Osteocyte (in vitro differentiated cells): ENCODE data around the gene MYADML2. TPM values are rescaled to one million over a fixed set of nuclear protein-coding genes. Genes with fewer than 3 reads are reported as not detected.
A peak's percentile ranks its signal among the peaks of the same experiment; 100 is the strongest.
"Not testable (repeated sequence)": the region's sequence is repeated elsewhere in the genome, so short reads cannot be mapped to it uniquely, and the experiment has no call there.

ENCODE experiments used
- DNase-seq: peaks from one replicate; pipeline ENCODE4 v3.0.0; 2021; ENCODE audit warnings: mixed read lengths; ENCODE audit not compliant: unreplicated experiment; ENCODE audit errors: extremely low spot score
- H3K27ac Mint-ChIP-seq: one replicate; pipeline ENCODE4 v1.8.0; 2021; ENCODE audit warnings: mild to moderate bottlenecking, mixed read lengths; ENCODE audit not compliant: unreplicated experiment
- H3K27me3 Mint-ChIP-seq: one replicate; pipeline ENCODE4 v1.8.0; 2021; ENCODE audit warnings: mixed read lengths; ENCODE audit not compliant: unreplicated experiment
- H3K36me3 Mint-ChIP-seq: one replicate; pipeline ENCODE4 v1.8.0; 2021; ENCODE audit warnings: mixed read lengths; ENCODE audit not compliant: unreplicated experiment
- H3K4me1 Mint-ChIP-seq: one replicate; pipeline ENCODE4 v1.8.0; 2021; ENCODE audit warnings: mixed read lengths; ENCODE audit not compliant: unreplicated experiment
- H3K4me3 Mint-ChIP-seq: one replicate; pipeline ENCODE4 v1.8.0; 2021; ENCODE audit warnings: mild to moderate bottlenecking, moderate library complexity, mixed read lengths; ENCODE audit not compliant: unreplicated experiment
- H3K9me3 Mint-ChIP-seq: one replicate; pipeline ENCODE4 v1.8.0; 2021; ENCODE audit warnings: mixed read lengths; ENCODE audit not compliant: unreplicated experiment
- total RNA-seq: library from RNA; stranded (reverse); gene quantifications from 2 replicates; pipeline ENCODE4 v1.2.1, GENCODE V29; 2021
- TF ChIP-seq, protein P1 (sequence below): fragments of 200-600 bp; sonication (generic); IDR thresholded peaks from 2 replicates; pipeline ENCODE4 v1.5.0; 2021; ENCODE audit warnings: antibody characterized with exemption, mild to moderate bottlenecking, moderate library complexity

MYADML2 gene
- total RNA-seq, 1 donor from 2014 or later, result not detected

DNA sequence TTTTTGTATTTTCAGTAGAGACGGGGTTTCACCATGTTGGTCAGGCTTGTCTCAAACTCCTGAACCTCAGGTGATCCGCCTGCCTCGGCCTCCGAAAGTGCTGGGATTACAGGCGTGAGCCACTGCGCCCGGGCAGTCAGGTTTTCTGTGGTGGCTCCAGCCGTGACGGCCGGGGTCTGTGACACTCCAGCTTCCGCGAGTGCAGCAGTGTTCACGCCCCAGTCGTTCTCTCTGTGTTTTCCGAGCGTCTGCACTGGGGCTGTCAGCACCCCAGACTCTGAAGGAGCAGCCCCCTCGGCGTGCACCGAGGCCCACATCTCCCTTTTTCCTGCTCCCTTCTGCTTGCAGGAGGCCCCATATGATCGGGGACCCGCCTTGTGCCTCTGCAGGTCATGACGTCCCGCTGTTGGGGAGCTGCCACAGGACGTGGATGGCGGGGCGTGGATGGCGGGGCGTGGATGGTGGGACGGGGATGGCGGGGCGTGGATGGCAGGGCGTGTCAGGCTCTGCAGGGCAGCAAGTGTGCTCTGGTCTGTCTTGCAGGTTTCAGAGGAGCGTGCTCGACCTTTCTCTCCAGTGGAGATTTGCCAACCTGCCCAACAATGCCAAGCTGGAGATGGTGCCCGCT is 36.1 kb upstream of the MYADML2 start:
- peaks cover 24% of the 10 kb centered on the region for H3K36me3 Mint-ChIP-seq
- TF ChIP-seq, protein P1, sequence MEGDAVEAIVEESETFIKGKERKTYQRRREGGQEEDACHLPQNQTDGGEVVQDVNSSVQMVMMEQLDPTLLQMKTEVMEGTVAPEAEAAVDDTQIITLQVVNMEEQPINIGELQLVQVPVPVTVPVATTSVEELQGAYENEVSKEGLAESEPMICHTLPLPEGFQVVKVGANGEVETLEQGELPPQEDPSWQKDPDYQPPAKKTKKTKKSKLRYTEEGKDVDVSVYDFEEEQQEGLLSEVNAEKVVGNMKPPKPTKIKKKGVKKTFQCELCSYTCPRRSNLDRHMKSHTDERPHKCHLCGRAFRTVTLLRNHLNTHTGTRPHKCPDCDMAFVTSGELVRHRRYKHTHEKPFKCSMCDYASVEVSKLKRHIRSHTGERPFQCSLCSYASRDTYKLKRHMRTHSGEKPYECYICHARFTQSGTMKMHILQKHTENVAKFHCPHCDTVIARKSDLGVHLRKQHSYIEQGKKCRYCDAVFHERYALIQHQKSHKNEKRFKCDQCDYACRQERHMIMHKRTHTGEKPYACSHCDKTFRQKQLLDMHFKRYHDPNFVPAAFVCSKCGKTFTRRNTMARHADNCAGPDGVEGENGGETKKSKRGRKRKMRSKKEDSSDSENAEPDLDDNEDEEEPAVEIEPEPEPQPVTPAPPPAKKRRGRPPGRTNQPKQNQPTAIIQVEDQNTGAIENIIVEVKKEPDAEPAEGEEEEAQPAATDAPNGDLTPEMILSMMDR, result no peak
- no peak overlapping the region for H3K27ac Mint-ChIP-seq

DNA sequence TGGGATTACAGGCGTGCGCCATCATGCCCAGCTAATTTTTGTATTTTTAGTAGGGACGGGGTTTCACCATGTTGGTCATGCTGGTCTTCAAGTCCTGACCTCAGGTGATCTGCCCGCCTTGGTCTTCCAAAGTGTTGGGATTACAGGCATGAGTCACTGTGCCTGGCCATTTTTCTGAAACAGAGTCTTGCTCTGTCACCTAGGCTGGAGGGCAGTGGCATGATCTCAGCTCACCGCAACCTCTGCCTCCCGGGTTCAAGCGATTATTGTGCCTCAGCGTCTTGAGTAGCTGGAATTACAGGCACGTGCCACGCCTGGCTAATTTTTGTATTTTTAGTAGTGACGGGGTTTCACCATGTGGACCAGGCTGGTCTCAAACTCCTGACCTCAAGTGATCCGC is 34.5 kb upstream of the MYADML2 start:
- H3K4me1 Mint-ChIP-seq, result peaks cover 18% of the 10 kb centered on the region
- not testable (repeated sequence) for H3K4me3 Mint-ChIP-seq, H3K27ac Mint-ChIP-seq, H3K27me3 Mint-ChIP-seq, H3K9me3 Mint-ChIP-seq, DNase-seq
- peaks cover 19% of the 10 kb centered on the region for H3K36me3 Mint-ChIP-seq

More for the DNA sequence above, 36.1 kb upstream of the MYADML2 start:
- DNase-seq, result no peak
- H3K27me3 Mint-ChIP-seq, result no peaks in the 10 kb centered on the region
- no peaks in the 10 kb centered on the region for H3K9me3 Mint-ChIP-seq
- H3K4me3 Mint-ChIP-seq, result no peak overlapping the region
- H3K4me1 Mint-ChIP-seq, result peaks cover 16% of the 10 kb centered on the region

DNA sequence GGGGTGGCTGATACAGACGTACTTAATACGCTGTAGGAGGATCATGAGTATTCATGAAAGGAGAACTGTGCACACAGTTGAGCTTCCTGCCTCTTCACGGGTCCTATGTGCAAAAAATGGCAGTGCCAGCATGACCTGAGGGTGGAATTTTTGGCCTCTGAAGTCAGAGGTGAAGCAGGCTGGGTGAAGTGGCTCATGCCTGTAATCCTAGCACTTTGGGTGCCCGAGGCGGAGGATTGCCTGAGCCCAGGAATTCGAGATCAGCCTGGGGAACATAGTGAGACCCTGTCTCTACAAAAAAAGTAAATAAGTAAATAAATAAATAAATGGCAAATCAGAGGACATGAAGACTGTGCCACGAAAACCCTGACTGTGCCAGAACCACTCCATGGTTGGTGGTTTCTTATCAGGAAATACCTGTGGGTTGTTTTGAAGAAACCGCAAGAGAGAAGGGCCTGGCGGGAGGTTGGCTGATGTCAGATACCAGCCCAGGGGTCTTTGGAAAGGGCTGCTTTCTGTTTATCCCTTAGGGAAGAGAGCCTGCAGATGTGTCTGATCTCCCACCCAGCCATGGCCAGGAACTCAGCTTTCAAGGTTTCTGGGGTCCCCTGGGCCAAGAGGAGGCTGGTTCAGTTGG is 33.8 kb upstream of the MYADML2 start:
- Mint-ChIP-seq H3K9me3 (no peaks in the 10 kb centered on the region), H3K27ac (no peak overlapping the region), H3K4me1 (peaks cover 18% of the 10 kb centered on the region), H3K36me3 (peaks cover 17% of the 10 kb centered on the region), H3K4me3 (no peak overlapping the region), H3K27me3 (no peaks in the 10 kb centered on the region)
- DNase-seq, result no peak
- TF ChIP-seq, protein P1, result no peak

DNA sequence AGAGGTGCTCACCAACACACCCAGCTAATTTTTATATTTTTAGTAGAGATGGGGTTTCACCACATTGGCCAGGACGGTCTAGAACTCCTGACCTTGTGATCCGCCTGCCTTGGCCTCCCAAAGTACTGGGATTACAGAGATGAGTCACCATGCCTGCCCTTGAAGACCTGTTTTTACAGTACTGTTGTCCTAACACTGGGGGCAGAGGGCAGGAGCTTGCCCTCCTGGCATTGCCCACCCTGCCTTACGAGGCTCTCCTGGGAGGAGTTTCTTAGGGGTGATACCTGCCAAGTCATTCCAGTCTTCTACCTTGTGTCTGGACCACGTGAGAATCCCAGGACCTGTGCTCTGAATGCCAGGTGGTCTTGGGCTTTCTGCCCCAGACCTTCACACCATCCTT is 33.1 kb upstream of the MYADML2 start:
- TF ChIP-seq, protein P1, result no peak

DNA sequence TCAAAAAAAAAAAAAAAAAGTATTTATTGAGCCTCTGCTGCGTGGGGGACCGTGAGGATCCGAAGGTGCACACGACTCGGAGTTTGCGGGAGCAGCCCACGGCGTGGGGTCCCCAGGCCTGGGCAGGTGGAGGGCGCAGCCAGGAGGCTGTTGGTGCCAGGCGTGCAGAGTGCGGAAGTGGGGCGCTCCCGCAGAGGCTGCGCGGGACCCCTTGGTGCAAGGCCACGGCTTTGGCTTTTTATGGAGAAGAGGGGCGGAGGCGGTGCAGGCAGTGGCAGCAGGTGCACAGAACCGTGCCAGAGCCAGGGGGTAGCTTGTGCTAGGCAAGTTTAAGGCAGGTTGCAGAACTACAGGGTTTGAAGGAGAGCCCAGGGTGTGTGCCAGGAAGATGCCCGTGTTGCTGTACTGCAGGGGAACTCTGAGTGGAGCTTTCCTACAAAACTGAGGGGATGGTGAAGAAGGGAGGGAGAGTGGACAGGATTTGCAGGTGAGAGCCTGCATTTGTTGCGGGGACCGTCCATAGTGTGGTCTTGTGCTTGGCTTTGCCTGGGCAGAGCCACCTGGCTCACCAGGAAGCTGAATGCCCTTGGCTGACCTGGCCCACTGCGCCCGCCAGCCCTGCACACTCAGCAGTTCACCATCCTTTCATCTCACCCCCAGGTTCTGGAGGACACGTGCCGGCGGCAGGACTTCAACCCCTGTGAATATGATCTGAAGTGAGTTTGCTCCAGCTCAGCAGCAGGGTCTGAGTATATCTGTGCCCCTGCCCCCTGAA is 31.7 kb upstream of the MYADML2 start:
- Mint-ChIP-seq H3K27ac (peak overlapping the region; percentile 50), H3K27me3 (peaks cover 2% of the 10 kb centered on the region), H3K9me3 (no peaks in the 10 kb centered on the region), H3K4me3 (peak overlapping the region; percentile 76), H3K36me3 (peaks cover 12% of the 10 kb centered on the region), H3K4me1 (peaks cover 18% of the 10 kb centered on the region)
- TF ChIP-seq, protein P1, result no peak
- no peak for DNase-seq

More for the DNA sequence above, 33.1 kb upstream of the MYADML2 start:
- no peaks in the 10 kb centered on the region for H3K9me3 Mint-ChIP-seq
- H3K4me1 Mint-ChIP-seq, result peaks cover 18% of the 10 kb centered on the region
- H3K4me3 Mint-ChIP-seq, result no peak overlapping the region
- no peaks in the 10 kb centered on the region for H3K27me3 Mint-ChIP-seq
- no peak for DNase-seq
- H3K27ac Mint-ChIP-seq, result no peak overlapping the region
- peaks cover 15% of the 10 kb centered on the region for H3K36me3 Mint-ChIP-seq
